CD1c-positive myeloid dendritic cell (primary cell): ENCODE data around the gene SREK1.
"Not testable (repeated sequence)": the region's sequence is repeated elsewhere in the genome, so short reads cannot be mapped to it uniquely, and the experiment has no call there.

Source experiments
- DNase-seq: peaks from one replicate; pipeline ENCODE4 v3.0.0-alpha.2; 2016; ENCODE audit errors: extremely low spot score

Gene SREK1, protein sequence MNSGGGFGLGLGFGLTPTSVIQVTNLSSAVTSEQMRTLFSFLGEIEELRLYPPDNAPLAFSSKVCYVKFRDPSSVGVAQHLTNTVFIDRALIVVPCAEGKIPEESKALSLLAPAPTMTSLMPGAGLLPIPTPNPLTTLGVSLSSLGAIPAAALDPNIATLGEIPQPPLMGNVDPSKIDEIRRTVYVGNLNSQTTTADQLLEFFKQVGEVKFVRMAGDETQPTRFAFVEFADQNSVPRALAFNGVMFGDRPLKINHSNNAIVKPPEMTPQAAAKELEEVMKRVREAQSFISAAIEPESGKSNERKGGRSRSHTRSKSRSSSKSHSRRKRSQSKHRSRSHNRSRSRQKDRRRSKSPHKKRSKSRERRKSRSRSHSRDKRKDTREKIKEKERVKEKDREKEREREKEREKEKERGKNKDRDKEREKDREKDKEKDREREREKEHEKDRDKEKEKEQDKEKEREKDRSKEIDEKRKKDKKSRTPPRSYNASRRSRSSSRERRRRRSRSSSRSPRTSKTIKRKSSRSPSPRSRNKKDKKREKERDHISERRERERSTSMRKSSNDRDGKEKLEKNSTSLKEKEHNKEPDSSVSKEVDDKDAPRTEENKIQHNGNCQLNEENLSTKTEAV

DNA sequence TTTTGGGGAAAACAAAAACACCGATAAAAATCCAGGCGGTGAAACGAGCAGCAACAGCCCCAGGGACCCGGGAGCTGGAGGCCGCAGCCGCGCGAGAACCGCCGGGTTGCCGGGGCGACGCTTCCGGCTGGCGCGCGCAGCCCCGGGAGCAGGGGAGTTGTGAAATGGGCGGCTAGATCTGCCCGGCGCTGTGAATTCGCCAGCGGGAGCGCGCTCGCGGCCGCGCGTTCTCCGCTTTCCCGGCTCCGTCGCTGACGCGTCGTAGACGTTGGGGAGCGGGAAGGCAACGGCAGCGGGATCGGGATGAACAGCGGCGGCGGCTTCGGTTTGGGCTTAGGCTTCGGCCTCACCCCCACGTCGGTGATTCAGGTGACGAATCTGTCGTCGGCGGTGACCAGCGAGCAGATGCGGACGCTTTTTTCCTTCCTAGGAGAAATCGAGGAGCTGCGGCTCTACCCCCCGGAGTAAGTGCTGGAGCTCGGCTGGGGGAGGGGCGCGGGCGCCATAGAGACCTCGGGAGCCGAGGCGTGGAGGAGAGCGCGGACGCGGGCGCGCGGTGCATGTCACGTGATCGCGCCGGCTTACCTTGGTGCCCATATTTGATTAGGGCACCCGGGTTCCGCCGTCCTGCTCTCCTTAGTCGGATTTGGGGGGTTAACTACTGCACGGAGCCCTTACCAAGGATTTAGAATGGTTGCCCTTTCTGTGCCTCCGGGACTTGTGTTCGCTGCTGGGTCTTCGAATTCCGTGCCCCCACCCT is at the start of gene SREK1:
Gene SREK1 (plus strand): TSS at position 227 of the 760 bp plus-strand sequence. CDS start 77 bp downstream, at position 304.
- peak; percentile 95 for DNase-seq

DNA sequence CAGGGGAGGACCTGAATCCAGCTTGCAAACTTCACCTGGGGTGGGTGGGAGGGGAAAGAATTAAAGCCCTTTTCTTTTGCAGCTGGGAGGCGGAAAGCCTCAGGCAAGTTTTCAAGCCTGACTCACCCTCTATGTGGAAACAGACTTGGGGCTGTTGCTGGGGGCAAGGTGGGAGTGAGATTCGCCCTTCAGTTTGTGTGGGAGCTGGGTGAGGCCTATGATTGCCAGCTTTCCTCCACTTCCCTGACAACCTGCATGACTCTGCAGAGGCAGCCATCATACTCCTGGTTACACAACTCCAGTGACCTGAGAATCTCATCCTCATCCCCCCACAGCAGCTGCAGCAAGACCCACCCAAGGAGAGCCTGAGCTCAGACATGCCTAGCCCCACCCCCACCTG is 43.2 kb upstream of the SREK1 start:
- DNase-seq = no peak

DNA sequence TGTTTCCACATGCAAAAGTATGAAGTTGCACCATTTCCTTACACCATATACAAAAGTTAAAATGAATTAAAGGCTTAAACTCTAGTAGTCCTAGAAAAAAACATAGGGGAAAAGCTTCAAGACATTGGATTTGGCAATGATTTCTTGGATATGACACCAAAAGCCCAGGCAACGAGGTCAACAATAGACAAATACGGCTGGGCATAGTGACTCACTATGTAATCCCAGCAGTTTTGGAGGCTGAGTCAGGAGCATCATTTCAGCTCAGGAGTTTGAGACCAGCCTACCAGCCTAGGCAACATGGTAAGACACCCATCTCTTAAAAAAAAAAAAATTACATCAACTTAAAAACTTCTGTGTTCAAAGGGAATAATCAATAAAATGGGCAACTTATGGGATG is 30.9 kb upstream of the SREK1 start:
- no peak for DNase-seq

DNA sequence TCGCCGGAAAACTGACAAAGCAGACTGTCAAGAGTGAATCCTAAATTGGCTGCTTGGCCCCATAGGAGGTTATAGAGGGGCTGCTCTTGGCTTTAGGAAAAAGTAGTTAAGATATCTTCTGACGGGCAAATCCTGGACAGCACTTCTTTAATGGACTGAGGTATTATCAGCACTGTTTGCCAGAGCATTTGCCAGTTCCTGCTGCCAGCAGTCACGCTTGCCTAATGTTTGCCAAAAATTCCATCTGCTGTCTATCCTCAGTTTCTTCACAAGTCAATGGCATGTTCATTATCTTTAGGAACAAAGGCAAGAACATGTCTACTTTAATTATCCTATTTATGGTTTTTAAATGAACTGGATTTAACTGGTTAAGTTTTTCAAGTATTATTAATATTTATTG is 25.8 kb upstream of the SREK1 start:
- no peak for DNase-seq

DNA sequence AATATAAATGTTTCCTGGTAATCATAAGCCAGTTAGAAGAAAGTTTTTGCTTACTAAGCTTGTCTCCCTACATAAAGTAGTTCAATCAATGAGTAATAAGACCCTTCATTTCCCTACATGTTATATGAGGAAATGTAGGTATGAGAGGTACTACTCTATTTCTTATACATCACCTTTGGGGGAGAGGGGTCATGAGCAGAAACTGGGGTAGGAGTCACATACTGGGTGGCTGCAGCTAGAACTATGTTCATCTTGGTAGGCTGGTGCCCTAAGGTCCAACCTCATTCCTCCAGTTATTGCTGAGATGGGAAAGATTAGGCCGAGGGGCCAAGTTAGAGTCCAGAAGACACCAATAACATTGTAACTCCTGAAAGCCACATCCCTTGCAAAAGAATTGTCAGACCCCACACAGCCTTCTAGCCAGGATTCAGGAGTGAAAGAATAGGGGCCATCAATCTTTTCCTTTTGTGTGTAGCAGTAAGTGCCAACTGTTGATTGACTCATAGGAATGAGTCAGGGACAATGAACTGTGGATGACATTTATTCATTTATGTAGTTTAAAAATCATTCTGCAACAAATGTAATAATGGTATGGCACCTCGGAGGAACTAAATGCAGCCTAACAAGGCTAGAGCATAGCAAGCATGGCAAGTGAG is 21.6 kb upstream of the SREK1 start:
- no peak for DNase-seq

DNA sequence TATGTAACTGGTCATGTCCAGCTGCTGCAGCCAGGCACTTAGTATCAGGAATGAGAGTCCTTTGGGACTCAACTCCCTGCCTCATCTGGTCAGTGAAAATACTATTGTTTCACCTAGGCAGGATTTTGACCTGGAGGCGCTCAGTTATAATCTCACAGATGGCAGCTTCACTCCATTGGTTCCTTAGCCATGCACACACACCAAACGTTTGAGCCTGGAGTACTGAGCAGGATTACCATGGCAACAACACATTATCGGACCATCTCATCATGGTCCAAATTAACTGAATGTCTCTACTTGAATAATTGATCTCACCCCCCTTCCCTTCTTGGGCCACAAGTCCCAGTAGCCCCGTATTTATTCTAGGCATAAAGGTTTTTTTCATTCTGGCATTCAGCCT is 15.0 kb upstream of the SREK1 start:
- no peak for DNase-seq

DNA sequence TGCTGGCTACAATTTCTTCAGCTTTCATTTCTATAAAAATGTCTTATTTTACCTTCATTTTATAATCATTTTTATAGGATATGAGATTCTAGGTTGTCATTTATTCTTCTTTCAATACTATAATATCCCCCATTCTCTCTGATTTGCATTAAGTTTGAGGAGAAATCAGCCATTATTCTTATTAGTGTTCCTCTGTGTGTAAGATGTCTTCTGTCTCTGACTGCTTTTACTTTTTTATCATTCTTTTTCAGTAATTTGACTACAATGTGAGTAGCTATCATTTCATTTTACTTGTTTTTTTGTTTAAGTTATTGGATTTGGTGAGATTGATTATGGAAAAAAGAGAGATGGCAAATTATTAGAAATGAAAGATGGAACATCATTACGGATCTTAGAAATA is 13.6 kb upstream of the SREK1 start:
- no peak for DNase-seq

DNA sequence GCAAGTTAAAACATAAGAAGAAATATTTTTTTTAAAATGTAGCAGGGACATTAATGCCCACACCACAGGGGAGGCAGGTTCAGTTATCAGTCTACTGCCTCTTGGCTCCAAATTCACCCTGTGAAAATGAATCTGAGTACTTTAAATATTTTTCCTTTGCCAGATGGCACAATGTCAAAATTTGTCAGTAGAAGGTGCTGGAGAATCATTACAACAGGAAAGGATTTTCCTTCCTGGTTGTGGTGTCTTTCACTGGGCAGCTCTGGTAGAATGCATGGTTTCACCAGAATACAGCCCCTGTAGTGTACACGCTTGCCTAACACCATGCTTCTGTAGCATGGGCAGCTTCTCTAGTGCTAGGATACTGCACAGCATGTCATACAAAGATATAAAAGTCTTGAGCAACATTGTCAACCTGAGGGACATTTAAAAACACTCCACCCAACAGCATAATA is 9.7 kb upstream of the SREK1 start:
- no peak for DNase-seq

DNA sequence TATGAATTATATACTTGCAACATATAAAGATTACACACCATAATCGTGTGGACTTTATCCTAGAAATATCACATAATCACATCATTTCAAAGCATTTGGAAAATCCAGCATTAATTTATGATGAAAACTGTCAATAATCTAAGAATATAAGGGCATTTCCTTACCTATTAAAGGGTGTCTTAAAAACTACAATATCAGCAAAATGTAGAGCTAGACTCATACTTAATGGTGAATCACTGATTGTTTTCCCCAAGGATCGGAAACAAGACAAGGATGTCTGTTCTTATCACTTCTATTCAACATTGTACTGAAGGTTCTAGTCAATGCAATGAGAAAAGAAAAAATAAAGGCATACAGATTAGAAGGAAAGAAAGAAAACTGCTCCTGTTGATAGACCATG is 8.0 kb upstream of the SREK1 start:
- DNase-seq = no peak

DNA sequence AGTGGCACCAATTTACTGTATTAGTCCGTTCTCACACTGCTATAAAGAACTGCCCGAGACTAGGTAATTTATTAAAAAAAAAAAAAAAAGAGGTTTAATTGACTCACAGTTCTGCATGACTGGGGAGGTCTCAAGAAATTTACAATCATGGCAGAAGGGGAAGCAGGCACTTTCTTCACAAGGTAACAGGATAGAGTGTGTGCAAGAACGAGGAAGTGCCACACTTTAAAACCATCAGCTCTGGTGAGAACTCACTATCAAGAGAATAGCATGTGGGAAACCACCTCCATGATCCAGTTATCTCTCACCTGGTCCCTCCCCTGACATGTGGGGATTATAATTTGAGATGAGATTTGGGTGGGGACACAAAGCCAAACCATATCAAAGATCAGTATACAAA is 7.2 kb upstream of the SREK1 start:
- not testable (repeated sequence) for DNase-seq

DNA sequence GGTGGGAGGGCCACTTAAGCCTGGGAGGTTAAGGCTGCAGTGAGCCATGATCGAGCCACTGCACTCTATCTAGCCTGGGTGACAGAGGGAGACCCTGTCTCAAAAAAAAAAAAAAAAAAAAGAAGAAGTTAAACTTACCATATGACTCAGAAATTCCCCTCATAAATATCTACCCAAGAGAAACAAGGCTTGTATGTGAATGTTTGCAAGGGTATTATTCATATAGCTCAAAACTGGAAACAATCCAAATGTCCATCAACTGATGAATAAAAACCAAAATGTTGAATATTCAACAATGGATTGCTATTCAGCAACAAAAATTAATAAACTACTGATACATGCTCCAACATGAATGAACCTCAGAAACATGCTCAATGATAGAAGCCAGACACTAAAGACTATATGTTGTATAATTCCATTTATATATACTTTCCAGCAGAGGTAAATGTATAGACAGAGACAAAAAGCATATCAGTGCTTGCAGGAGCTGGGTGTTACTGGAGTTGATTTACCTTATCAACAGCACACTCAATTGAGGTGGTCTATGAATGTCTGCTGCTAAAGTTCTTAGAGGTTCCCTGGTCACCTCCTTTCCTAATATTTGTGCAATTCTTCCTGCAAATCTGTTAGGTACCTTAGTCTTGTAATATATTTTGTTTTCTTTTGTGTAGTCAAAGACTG is 5.3 kb upstream of the SREK1 start:
- DNase-seq = no peak

DNA sequence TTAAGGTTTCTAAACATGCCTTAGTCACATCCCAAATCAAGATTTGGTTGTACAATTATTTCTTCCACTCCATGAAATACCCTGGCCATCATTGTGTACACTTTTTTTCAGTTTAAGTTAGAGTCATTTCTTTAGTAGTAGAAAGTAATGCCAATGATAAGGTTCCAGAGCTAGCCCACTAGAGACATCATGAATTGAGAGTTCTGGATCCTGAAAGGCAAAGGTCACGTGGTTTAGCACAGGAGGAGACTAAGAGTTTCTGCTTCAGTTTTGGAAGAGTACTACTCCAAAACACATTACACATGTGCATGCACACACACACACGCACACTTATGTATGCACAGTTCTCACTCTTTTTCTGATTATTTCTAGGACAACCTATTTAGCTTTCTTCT is 4.8 kb upstream of the SREK1 start:
- no peak for DNase-seq

DNA sequence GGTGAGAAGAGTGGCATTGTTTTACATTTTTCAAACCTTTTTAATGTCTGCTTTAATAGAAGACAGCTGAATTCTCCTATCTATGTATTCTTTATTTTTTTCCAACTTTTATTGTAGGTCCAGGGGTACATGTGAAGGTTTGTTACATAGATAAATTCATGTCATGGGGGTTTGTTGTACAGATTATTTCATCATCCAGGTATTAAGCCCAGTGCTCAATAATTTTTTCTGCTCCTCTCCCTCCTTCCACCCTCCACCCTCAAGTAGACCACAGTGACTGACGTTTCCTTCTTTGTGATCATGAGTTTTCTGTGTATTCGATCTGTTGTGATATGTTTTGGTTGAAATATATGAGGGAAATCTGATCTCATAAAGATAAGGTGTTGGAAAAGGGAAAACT is 1.7 kb upstream of the SREK1 start:
- DNase-seq = no peak

DNA sequence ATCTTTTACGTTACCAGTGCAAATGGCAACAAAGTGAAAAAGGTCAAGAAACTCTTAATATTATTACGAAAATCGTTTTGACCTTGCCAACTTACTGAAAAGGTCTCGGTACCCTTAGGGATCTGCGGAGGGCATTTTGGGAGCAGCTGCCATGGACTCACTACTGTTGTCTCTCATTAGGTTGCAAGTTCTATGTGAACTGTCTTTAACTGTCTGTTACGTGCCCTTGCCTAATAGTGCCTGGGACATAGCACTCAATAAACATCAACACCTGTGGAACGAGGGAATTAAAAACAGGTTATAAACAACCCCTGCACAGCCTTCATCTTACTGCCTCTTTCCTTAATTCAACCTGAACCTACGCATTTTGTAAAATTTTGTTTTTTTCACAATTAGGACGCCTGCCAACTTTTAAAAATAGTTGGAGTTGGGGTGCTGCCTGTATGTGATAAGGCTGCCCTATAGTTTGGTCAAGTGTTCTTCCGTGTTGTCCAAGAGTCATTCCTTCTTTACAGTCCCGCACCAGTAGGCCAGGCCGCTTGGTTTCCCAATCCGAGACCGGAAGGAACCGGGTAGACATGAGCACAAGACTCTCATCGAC is 527 bp upstream of the SREK1 start:
- DNase-seq = no peak

DNA sequence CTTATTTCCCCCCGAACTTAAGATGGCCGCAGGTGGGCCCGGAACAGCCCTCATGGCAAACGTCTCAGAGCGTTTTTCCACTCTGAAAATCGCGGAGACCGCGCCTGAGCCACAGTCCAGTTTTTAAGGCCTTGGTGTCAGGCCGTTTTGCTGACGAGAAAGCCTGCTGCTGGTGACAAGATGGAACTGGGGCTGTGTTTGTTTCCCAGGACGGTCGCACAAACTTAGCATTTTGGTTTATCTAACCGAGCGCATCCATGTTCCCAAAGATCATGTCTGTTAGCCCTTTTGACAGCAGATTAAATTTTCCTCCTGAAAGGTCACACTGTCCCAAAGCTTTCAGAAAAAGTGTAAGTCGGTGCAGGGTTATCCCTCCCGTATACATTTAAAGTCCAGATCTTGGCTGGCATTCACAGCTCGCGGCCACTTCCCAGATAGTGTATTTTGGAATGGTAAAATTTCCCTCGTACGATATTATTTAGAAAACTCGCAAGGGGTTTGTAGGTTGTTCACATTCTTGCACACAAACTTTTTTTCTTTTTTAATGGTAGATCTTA is 812 bp downstream of the SREK1 start:
- no peak for DNase-seq

DNA sequence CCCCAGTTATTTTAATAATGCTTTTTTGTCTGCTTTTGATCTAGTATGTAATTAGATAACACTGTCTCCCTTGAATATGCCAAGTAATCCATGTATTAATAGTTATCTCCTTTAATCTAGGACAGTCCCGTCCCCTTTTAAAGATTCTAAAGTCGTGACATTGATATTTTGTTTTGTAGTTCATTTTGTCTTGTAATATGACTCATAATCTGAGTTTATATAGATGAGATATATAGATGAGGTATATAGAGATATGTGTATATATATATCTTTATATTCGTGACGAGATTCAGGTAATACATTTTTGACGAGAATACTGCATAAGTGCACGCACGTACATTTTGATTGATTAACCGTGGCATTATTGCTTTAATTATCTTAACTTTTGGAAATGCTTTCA is 1.6 kb downstream of the SREK1 start:
- no peak for DNase-seq

DNA sequence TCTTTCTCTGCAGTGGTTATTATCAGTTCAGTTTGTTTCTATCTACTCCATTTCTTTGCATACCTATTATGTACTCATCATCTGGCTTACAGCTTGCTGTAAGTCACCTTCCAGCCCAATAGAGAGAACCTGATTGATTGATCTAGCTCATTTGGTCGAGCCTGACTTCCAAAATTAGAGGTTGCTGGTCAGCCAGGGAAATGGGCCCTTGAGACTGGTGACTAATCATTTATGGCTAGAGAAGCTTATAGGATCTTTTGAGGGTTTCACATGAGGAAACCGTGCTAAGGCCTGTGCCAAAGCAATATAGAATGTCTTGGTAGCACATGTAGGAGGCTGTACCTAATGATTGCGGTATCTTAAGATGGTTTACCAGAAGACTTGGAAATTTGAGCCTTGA is 5.8 kb downstream of the SREK1 start:
- no peak for DNase-seq

DNA sequence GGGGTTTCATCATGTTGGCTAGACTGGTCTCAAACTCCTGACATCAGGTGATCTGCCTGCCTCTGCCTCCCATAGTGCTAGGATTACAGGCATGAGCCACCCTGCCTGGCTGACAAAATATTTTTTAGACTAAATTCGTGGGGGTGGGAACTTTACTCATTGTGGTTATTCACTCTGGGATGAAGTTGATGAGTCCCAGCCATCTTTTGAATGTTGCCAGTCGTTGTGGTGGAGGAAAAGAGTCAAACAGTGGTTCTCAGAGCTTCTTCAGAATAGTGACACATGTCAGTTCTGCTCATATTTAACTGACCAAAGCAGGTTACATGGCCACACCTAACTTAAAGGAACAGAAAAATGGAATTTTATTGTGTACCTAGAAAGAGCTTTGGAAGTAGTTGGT is 6.9 kb downstream of the SREK1 start:
- no peak for DNase-seq

DNA sequence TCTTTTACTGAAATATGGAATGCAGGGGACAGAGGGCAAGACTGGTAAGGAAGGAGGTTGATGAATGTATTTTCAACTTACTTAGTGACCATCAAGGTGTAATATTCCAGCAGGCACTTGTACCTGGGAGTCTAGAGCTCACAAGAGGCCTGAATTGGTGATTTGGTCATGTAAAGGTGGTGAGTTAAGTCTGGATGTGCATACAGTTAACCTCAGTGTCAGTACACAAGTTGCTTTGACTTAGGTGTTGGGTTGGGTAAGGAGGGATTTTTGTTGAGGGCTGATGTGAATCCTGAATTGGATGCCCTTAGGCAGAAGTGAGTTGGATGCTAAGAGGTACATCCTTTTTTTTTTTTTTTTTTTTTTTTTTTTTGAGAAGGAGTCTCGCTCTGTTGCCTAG is 7.4 kb downstream of the SREK1 start:
- DNase-seq = no peak

DNA sequence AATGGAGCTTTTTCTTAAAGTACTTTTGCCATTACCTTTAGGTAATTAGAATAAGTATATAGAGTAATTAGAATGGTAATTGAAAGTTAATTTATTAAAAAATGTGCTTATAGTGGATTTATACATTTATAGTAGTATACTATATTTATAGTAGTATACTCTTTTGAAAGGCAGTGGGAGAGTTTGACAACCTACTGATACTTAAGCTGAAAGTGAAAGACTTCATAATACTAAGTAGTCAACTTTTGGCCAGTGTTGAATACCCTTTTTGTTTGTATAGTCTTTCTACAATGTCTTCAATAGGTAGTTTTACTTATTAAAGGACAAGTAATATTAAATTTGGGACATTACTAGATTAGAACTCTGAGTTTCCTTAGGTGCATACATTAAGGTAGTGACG is 12.9 kb downstream of the SREK1 start:
- DNase-seq = no peak

DNA sequence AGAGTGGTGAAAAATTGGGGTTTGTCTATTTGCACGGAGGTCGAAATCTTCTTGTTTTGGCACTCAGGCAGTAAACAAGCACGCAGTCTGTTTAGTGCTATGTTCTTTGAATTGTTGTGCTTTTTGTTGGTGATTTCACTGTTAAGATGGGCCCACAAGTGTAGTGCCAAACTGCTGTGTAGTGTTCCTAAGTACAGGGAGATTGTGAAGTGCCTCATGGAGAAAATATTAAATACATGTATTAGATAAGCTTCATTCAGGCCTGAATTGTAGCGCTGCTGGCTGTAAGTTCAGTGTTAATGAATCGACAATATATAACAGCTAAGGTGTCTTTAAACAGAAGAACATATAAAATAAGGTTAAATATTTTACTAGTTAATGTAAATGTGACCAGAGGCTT is 17.3 kb downstream of the SREK1 start:
- DNase-seq = no peak
